ENCODE results near the gene PRKAG1. TPM values are rescaled to one million over a fixed set of nuclear protein-coding genes. Genes with fewer than 3 reads are reported as not detected.
A peak's percentile ranks its signal among the peaks of the same experiment; 100 is the strongest.
"Not testable (repeated sequence)": the region's sequence is repeated elsewhere in the genome, so short reads cannot be mapped to it uniquely, and the experiment has no call there.

PRKAG1 gene
- 10 to 100 TPM; 25.1 to 56.5 (median 42.0) TPM for total RNA-seq

DNA sequence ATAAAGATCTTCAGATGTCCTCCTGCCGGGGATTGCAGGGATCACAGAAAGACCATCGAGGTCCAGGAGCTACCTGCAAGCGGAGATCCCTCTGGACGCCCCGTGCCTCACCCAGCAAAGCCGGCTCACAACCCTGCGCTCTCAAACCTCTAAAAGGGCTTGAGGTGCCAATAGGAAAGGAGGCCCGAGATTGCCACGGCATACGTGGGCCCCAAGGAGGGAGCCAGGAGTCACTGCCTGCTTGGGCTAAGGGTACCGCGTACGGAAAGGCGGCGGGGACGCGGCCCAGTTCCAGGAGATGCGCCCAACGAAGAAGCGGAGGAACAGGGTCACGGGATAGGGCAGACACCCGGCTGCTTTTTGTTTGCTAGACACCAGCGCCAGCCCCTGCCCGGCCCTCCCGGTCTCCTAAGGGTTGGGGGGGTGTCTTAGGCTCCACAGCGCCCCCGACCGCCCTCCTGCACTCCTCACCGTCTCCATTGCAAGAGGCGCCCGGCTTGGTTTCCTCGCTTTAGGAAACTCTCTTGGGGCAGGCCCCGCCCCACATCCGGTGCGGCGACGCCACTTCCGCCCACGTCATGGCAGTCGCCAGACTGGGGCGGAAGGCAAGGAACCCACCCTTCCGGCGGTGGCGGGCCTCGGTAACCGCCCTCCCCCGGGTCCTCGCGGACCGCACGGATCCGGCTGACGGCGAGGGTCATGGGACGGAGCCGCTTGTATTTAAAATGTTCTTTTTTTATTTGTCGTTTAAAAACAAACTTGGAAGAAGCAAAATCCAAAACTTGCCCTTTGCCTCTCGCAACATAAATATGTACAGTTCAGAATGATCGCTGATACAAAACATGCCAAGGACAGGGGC, at the start of gene PRKAG1:
Gene PRKAG1 (minus strand): TSS at position 516 of the 859 bp plus-strand sequence. CDS start 36 bp downstream, at position 480.
- peak within 1 kb of the TSS; percentile 91 to 97 (median 96) for H3K27ac ChIP-seq
- TF ChIP-seq EP300 (IDR thresholded peaks at IDR 0.05) (peak in 2 of 4 donors; percentile 83), POLR2A (IDR thresholded peaks at IDR 0.05) (peak; percentile 59 to 95 (median 89)), POLR2AphosphoS5 (IDR thresholded peaks at IDR 0.05) (peak; percentile 93 to 99)
- TF ChIP-seq, protein P1, sequence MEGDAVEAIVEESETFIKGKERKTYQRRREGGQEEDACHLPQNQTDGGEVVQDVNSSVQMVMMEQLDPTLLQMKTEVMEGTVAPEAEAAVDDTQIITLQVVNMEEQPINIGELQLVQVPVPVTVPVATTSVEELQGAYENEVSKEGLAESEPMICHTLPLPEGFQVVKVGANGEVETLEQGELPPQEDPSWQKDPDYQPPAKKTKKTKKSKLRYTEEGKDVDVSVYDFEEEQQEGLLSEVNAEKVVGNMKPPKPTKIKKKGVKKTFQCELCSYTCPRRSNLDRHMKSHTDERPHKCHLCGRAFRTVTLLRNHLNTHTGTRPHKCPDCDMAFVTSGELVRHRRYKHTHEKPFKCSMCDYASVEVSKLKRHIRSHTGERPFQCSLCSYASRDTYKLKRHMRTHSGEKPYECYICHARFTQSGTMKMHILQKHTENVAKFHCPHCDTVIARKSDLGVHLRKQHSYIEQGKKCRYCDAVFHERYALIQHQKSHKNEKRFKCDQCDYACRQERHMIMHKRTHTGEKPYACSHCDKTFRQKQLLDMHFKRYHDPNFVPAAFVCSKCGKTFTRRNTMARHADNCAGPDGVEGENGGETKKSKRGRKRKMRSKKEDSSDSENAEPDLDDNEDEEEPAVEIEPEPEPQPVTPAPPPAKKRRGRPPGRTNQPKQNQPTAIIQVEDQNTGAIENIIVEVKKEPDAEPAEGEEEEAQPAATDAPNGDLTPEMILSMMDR (IDR thresholded peaks at IDR 0.05): peak; percentile 38 to 54 (median 49)
- H3K4me3 ChIP-seq: peak within 1 kb of the TSS; percentile 40 to 90 (median 70)
- WGBS, 2 donors: 0 to 1% methylated on average over 40 to 57 of the region's 59 CpGs
- no peaks in the 10 kb centered on the region for H3K9me3 ChIP-seq
- ATAC-seq (ENCODE audit: low FRiP score in 2 of 2) (peak; percentile 97), DNase-seq (peak; percentile 97 to 99)
- peaks cover 17 to 29% (median 24%) of the 10 kb centered on the region in 4 donors for H3K36me3 ChIP-seq
- H3K27me3 ChIP-seq: no peaks in the 10 kb centered on the region
- H3K4me1 ChIP-seq: peaks cover 5 to 26% (median 19%) of the 10 kb centered on the region in 4 donors

DNA sequence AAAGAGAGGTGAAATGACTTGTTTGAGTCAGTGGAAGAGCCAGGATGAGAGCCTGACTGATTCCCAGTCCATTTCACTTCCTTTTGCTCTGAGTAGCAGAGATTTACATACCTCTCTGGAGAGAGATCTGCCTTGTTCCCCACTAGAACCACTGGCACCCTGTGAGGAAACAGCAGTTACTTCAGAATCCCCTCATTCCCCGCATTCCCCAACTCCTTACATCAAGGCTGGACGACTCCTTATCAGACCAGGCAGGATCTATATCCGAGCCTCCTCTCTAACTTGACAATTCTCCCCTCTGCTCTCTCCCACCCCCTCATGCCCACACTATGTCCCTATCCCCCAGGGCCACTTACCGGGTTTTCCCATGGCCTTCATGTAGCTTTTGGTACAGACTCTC, 47.5 kb upstream of the PRKAG1 start:
- 75 to 82% methylated on average over 4 of the region's 4 CpGs for WGBS, 2 donors

GRCh38 chr12:49064767-49065152, 46.2 kb upstream of the PRKAG1 start:
- WGBS, 2 donors: 92 to 96% methylated on average over 4 to 5 of the region's 5 CpGs
- ATAC-seq (ENCODE audit: low FRiP score in 2 of 2): no peak
- H3K4me1 ChIP-seq: peaks cover 12 to 20% (median 14%) of the 10 kb centered on the region in 4 donors
- no peak for TF ChIP-seq POLR2AphosphoS5 (IDR thresholded peaks at IDR 0.05)
- TF ChIP-seq, protein P1 (IDR thresholded peaks at IDR 0.05): no peak
- TF ChIP-seq POLR2A (IDR thresholded peaks at IDR 0.05): no peak
- no peak for TF ChIP-seq EP300 (IDR thresholded peaks at IDR 0.05)
- no peaks in the 10 kb centered on the region for H3K9me3 ChIP-seq
- DNase-seq: no peak
- no peak overlapping the region for H3K4me3 ChIP-seq
- no peaks in the 10 kb centered on the region for H3K27me3 ChIP-seq
- no peaks in the 10 kb centered on the region for H3K36me3 ChIP-seq
- no peak overlapping the region for H3K27ac ChIP-seq

More for the DNA sequence above, 47.5 kb upstream of the PRKAG1 start:
- TF ChIP-seq EP300 (IDR thresholded peaks at IDR 0.05) (no peak), POLR2A (IDR thresholded peaks at IDR 0.05) (no peak), POLR2AphosphoS5 (IDR thresholded peaks at IDR 0.05) (no peak)
- TF ChIP-seq, protein P1 (IDR thresholded peaks at IDR 0.05): no peak
- H3K4me3 ChIP-seq: no peak overlapping the region
- DNase-seq (no peak), ATAC-seq (ENCODE audit: low FRiP score in 2 of 2) (no peak)
- no peaks in the 10 kb centered on the region for H3K27me3 ChIP-seq
- H3K4me1 ChIP-seq: peaks cover 13 to 27% (median 18%) of the 10 kb centered on the region in 4 donors
- no peaks in the 10 kb centered on the region for H3K36me3 ChIP-seq
- no peak overlapping the region for H3K27ac ChIP-seq
- H3K9me3 ChIP-seq: no peaks in the 10 kb centered on the region

GRCh38 chr12:49061916-49062315, 43.3 kb upstream of the PRKAG1 start:
- not testable (repeated sequence) for ATAC-seq (ENCODE audit: low FRiP score in 2 of 2); H3K4me3 ChIP-seq; H3K9me3 ChIP-seq; H3K36me3 ChIP-seq; H3K27me3 ChIP-seq; H3K27ac ChIP-seq
- 91 to 93% methylated on average over 17 of the region's 17 CpGs for WGBS, 2 donors
- H3K4me1 ChIP-seq: peaks cover 16 to 34% (median 25%) of the 10 kb centered on the region in 4 donors
- DNase-seq: peak in 1 of 2 donors; percentile 35

DNA sequence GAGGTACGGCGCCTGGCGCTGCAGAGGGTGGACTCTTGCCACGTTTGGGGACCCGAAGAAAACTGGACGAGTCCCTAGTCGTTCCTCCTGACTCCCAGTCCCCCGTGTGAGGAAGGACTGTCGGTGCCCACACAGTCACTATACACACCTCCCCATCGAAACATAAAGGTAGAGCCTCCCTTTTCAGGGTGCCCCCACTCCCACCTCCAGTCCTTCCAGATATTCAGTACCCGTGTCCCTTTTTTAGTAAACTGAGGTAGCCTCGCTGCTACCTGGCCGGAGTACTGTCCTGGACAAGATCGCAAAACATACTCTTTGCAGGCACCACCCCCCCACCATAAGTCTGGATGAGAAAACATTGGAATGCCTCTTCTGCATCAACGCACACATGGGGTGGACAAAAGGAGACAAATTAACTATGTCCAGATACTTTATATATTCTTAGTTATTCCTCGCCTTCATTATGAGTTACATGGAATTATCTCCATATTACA, 42.6 kb upstream of the PRKAG1 start:
- H3K36me3 ChIP-seq: no peaks in the 10 kb centered on the region
- ATAC-seq (ENCODE audit: low FRiP score in 2 of 2) (no peak), DNase-seq (no peak)
- H3K27ac ChIP-seq: peak overlapping the region; percentile 95 to 100 (median 98)
- no peaks in the 10 kb centered on the region for H3K9me3 ChIP-seq
- peak overlapping the region; percentile 64 to 98 (median 92) for H3K4me3 ChIP-seq
- 8 to 12% methylated on average over 14 to 16 of the region's 16 CpGs for WGBS, 2 donors
- H3K27me3 ChIP-seq: no peaks in the 10 kb centered on the region
- TF ChIP-seq, protein P1 (IDR thresholded peaks at IDR 0.05): no peak
- TF ChIP-seq POLR2AphosphoS5 (IDR thresholded peaks at IDR 0.05) (no peak), EP300 (IDR thresholded peaks at IDR 0.05) (no peak), POLR2A (IDR thresholded peaks at IDR 0.05) (no peak)
- peaks cover 23 to 41% (median 32%) of the 10 kb centered on the region in 4 donors for H3K4me1 ChIP-seq
